Duodenal mucosa (tissue), 2 donors: ENCODE data around the gene GARIN1A.
"Not testable (repeated sequence)": the region's sequence is repeated elsewhere in the genome, so short reads cannot be mapped to it uniquely, and the experiment has no call there.

Experiments
- H3K27ac ChIP-seq: one replicate; pipeline ENCODE4 v1.7.0; 2013; ENCODE audit warnings: low read depth, low read length
- H3K27me3 ChIP-seq, 2 donors: one replicate each; pipeline ENCODE4 v1.7.0; 2013; ENCODE audit warnings: low read length in 2 of 2, control low read depth in 1 of 2; ENCODE audit not compliant: insufficient read depth in 2 of 2, control insufficient read depth in 1 of 2
- H3K36me3 ChIP-seq, 2 donors: one replicate each; pipeline ENCODE4 v1.7.0; 2013; ENCODE audit warnings: low read length in 2 of 2, control low read depth in 1 of 2; ENCODE audit not compliant: insufficient read depth in 2 of 2, control insufficient read depth in 1 of 2
- H3K4me1 ChIP-seq, 2 donors: one replicate each; pipeline ENCODE4 v1.7.0; 2013; ENCODE audit warnings: low read length in 2 of 2, control low read depth in 1 of 2; ENCODE audit not compliant: insufficient read depth in 2 of 2, control insufficient read depth in 1 of 2
- H3K4me3 ChIP-seq, 2 donors: one replicate each; pipeline ENCODE4 v1.7.0; 2013; ENCODE audit warnings: low read length in 2 of 2, low read depth in 1 of 2
- H3K9ac ChIP-seq, 2 donors: one replicate each; pipeline ENCODE4 v1.7.0; 2013; ENCODE audit warnings: low read length in 2 of 2, low read depth in 1 of 2
- H3K9me3 ChIP-seq, 2 donors: one replicate each; pipeline ENCODE4 v1.7.0; 2013; ENCODE audit warnings: low read length in 2 of 2, control low read depth in 1 of 2; ENCODE audit not compliant: control insufficient read depth in 1 of 2

Gene GARIN1A

GRCh38 chr7:128681794-128682537 is 9.9 kb downstream of the GARIN1A start:
- H3K36me3 ChIP-seq = no peaks in the 10 kb centered on the region
- H3K9ac ChIP-seq = no peak overlapping the region
- no peaks in the 10 kb centered on the region for H3K27me3 ChIP-seq

GRCh38 chr7:128683270-128683669 is 11.2 kb downstream of the GARIN1A start:
- not testable (repeated sequence) for H3K4me1 ChIP-seq, H3K36me3 ChIP-seq, H3K27me3 ChIP-seq, H3K4me3 ChIP-seq, H3K9ac ChIP-seq, H3K9me3 ChIP-seq, H3K27ac ChIP-seq

More at GRCh38 chr7:128681794-128682537, 9.9 kb downstream of the GARIN1A start:
- no peak overlapping the region for H3K4me3 ChIP-seq
- H3K9me3 ChIP-seq = no peaks in the 10 kb centered on the region
- no peak overlapping the region for H3K27ac ChIP-seq
- H3K4me1 ChIP-seq = no peaks in the 10 kb centered on the region

GRCh38 chr7:128683738-128684137 is 11.6 kb downstream of the GARIN1A start:
- H3K27me3 ChIP-seq, H3K36me3 ChIP-seq, H3K9ac ChIP-seq, H3K9me3 ChIP-seq, H3K27ac ChIP-seq, H3K4me1 ChIP-seq, H3K4me3 ChIP-seq: not testable (repeated sequence)

- H3K4me3 ChIP-seq = no peak overlapping the region
- no peaks in the 10 kb centered on the region for H3K9me3 ChIP-seq
- no peaks in the 10 kb centered on the region for H3K36me3 ChIP-seq
- no peaks in the 10 kb centered on the region for H3K27me3 ChIP-seq
- H3K27ac ChIP-seq = no peak overlapping the region
- no peak overlapping the region for H3K9ac ChIP-seq
- no peaks in the 10 kb centered on the region for H3K4me1 ChIP-seq
Observed at GRCh38 chr7:128687131-128687530, 15.0 kb downstream of the GARIN1A start.

- H3K9me3 ChIP-seq = no peaks in the 10 kb centered on the region
- H3K27me3 ChIP-seq = no peaks in the 10 kb centered on the region
- H3K27ac ChIP-seq = no peak overlapping the region
- H3K4me1 ChIP-seq = no peaks in the 10 kb centered on the region
- no peaks in the 10 kb centered on the region for H3K36me3 ChIP-seq
- no peak overlapping the region for H3K9ac ChIP-seq
- no peak overlapping the region for H3K4me3 ChIP-seq
Observed at GRCh38 chr7:128688492-128688891, 16.4 kb downstream of the GARIN1A start.

- H3K9ac ChIP-seq, H3K27ac ChIP-seq, H3K4me1 ChIP-seq: not testable (repeated sequence)
Observed at GRCh38 chr7:128689161-128689935, 17.3 kb downstream of the GARIN1A start.

GRCh38 chr7:128691227-128691626 is 19.1 kb downstream of the GARIN1A start:
- no peaks in the 10 kb centered on the region for H3K36me3 ChIP-seq
- no peaks in the 10 kb centered on the region for H3K9me3 ChIP-seq
- peaks cover 0 to 4% of the 10 kb centered on the region in 2 donors for H3K27me3 ChIP-seq
- H3K4me3 ChIP-seq = no peak overlapping the region
- no peaks in the 10 kb centered on the region for H3K4me1 ChIP-seq
- H3K9ac ChIP-seq = no peak overlapping the region
- no peak overlapping the region for H3K27ac ChIP-seq

More at GRCh38 chr7:128689161-128689935, 17.3 kb downstream of the GARIN1A start:
- H3K9me3 ChIP-seq, H3K27me3 ChIP-seq, H3K36me3 ChIP-seq, H3K4me3 ChIP-seq: not testable (repeated sequence)

- H3K9me3 ChIP-seq = no peaks in the 10 kb centered on the region
- peaks cover 0 to 6% of the 10 kb centered on the region in 2 donors for H3K4me1 ChIP-seq
- peaks cover 13 to 19% of the 10 kb centered on the region in 2 donors for H3K27me3 ChIP-seq
- H3K27ac ChIP-seq = no peak overlapping the region
- H3K9ac ChIP-seq = no peak overlapping the region
- no peaks in the 10 kb centered on the region for H3K36me3 ChIP-seq
- H3K4me3 ChIP-seq = no peak overlapping the region
Observed at GRCh38 chr7:128692623-128693270, 20.7 kb downstream of the GARIN1A start.

GRCh38 chr7:128693373-128694015 is 21.4 kb downstream of the GARIN1A start:
- H3K4me3 ChIP-seq = no peak overlapping the region
- peaks cover 0 to 6% of the 10 kb centered on the region in 2 donors for H3K4me1 ChIP-seq
- peaks cover 21 to 26% of the 10 kb centered on the region in 2 donors for H3K27me3 ChIP-seq
- no peak overlapping the region for H3K9ac ChIP-seq
- no peaks in the 10 kb centered on the region for H3K9me3 ChIP-seq
- no peak overlapping the region for H3K27ac ChIP-seq
- H3K36me3 ChIP-seq = no peaks in the 10 kb centered on the region

- Histone ChIP-seq H3K9me3 (no peaks in the 10 kb centered on the region), H3K27ac (no peak overlapping the region), H3K27me3 (peaks cover 24 to 30% of the 10 kb centered on the region in 2 donors), H3K4me3 (no peak overlapping the region), H3K36me3 (no peaks in the 10 kb centered on the region), H3K4me1 (peaks cover 0 to 6% of the 10 kb centered on the region in 2 donors), H3K9ac (no peak overlapping the region)
Observed at GRCh38 chr7:128694738-128695137, 22.6 kb downstream of the GARIN1A start.
